WTC11 (cell line): ENCODE data around the gene NPR3.

Experiments
- ATF1 ChIP-seq: sonication (generic); formaldehyde crosslinking; IDR thresholded peaks from 2 replicates; pipeline ENCODE4 v1.8.1; 2023; ENCODE audit warnings: mild to moderate bottlenecking, moderate library complexity, missing genetic modification reagents
- FOXP1 ChIP-seq: sonication (generic); formaldehyde crosslinking; IDR thresholded peaks from 2 replicates; pipeline ENCODE4 v1.8.0; 2022; ENCODE audit warnings: missing genetic modification reagents, mild to moderate bottlenecking, moderate library complexity, borderline replicate concordance
- NFE2L1 ChIP-seq: sonication (generic); formaldehyde crosslinking; IDR thresholded peaks from 2 replicates; pipeline ENCODE4 v1.8.1; 2023; ENCODE audit warnings: missing genetic modification reagents
- NFYB ChIP-seq: sonication (generic); formaldehyde crosslinking; conservative IDR thresholded peaks from 2 replicates; pipeline ENCODE4 v1.8.0; 2022; ENCODE audit warnings: low read depth, missing genetic modification reagents
- ZNF138 ChIP-seq: sonication (generic); formaldehyde crosslinking; conservative IDR thresholded peaks from 2 replicates; pipeline ENCODE4 v1.8.1; 2022; ENCODE audit warnings: mild to moderate bottlenecking, moderate library complexity, missing genetic modification reagents
- ZNF416 ChIP-seq: fragments of 250-450 bp; sonication (Bioruptor Pico); IDR thresholded peaks from 2 replicates; pipeline ENCODE4 v1.9.0; 2021; ENCODE audit warnings: mild to moderate bottlenecking, inconsistent platforms
- TF ChIP-seq, protein P1 (sequence below): fragments of 200-600 bp; IDR thresholded peaks from 2 replicates; pipeline ENCODE4 v1.8.0; 2022; ENCODE audit warnings: antibody characterized with exemption
- TF ChIP-seq, protein P2 (sequence below): sonication (generic); formaldehyde crosslinking; IDR thresholded peaks from 2 replicates; pipeline ENCODE4 v1.8.0; 2022; ENCODE audit warnings: missing genetic modification reagents

DNA sequence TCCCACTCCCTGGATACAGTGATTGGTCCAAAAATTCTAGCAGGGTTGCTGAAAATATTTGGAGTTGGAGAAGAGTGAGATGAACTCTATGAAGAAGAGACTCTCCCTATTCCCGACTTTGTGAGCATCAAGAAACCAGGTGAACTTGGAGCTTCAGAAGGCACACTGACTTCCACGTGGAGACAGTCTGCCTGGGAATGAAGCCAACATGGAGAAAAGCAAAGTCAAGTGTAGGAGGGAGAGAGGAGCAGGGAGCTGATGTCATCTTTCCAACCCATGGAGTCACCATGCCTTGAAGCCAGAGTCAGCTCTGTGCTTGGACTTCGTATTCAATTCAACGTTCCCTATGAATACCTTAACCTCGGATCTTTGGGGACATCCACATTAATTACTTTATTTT lies 125.1 kb downstream of the NPR3 start:
- TF ChIP-seq ATF1 (CRISPR knock-in tag) (no peak), NFYB (no peak), NFE2L1 (CRISPR knock-in tag) (no peak), ZNF138 (CRISPR knock-in tag) (no peak), FOXP1 (CRISPR knock-in tag) (no peak), ZNF416 (CRISPR knock-in tag) (no peak)
- TF ChIP-seq, protein P1, sequence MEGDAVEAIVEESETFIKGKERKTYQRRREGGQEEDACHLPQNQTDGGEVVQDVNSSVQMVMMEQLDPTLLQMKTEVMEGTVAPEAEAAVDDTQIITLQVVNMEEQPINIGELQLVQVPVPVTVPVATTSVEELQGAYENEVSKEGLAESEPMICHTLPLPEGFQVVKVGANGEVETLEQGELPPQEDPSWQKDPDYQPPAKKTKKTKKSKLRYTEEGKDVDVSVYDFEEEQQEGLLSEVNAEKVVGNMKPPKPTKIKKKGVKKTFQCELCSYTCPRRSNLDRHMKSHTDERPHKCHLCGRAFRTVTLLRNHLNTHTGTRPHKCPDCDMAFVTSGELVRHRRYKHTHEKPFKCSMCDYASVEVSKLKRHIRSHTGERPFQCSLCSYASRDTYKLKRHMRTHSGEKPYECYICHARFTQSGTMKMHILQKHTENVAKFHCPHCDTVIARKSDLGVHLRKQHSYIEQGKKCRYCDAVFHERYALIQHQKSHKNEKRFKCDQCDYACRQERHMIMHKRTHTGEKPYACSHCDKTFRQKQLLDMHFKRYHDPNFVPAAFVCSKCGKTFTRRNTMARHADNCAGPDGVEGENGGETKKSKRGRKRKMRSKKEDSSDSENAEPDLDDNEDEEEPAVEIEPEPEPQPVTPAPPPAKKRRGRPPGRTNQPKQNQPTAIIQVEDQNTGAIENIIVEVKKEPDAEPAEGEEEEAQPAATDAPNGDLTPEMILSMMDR = no peak
- TF ChIP-seq, protein P2, sequence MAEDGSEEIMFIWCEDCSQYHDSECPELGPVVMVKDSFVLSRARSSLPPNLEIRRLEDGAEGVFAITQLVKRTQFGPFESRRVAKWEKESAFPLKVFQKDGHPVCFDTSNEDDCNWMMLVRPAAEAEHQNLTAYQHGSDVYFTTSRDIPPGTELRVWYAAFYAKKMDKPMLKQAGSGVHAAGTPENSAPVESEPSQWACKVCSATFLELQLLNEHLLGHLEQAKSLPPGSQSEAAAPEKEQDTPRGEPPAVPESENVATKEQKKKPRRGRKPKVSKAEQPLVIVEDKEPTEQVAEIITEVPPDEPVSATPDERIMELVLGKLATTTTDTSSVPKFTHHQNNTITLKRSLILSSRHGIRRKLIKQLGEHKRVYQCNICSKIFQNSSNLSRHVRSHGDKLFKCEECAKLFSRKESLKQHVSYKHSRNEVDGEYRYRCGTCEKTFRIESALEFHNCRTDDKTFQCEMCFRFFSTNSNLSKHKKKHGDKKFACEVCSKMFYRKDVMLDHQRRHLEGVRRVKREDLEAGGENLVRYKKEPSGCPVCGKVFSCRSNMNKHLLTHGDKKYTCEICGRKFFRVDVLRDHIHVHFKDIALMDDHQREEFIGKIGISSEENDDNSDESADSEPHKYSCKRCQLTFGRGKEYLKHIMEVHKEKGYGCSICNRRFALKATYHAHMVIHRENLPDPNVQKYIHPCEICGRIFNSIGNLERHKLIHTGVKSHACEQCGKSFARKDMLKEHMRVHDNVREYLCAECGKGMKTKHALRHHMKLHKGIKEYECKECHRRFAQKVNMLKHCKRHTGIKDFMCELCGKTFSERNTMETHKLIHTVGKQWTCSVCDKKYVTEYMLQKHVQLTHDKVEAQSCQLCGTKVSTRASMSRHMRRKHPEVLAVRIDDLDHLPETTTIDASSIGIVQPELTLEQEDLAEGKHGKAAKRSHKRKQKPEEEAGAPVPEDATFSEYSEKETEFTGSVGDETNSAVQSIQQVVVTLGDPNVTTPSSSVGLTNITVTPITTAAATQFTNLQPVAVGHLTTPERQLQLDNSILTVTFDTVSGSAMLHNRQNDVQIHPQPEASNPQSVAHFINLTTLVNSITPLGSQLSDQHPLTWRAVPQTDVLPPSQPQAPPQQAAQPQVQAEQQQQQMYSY (CRISPR knock-in tag) = no peak
